A673 (cell line): ENCODE results near the gene PPP1CC.

Source experiments
- CTCF ChIP-seq: fragments of 300-800, 200-600 bp; sonication (generic); conservative IDR thresholded peaks from 2 replicates; pipeline ENCODE4 v1.5.1; 2017; ENCODE audit warnings: low read depth, mild to moderate bottlenecking, antibody characterized with exemption, low read length, moderate library complexity, mixed read lengths
- EZH2 ChIP-seq: fragments of 200-600 bp; sonication (generic); IDR thresholded peaks from 2 replicates; pipeline ENCODE4 v1.6.1; 2017; ENCODE audit warnings: borderline replicate concordance, low read depth, mild to moderate bottlenecking, mixed read lengths, antibody characterized with exemption, low read length; ENCODE audit not compliant: poor library complexity, severe bottlenecking

GRCh38 chr12:110744151-110744571 lies 1.5 kb upstream of the PPP1CC start:
- TF ChIP-seq CTCF (no peak), EZH2 (no peak)
